GM12891 (cell line): ENCODE data around the gene ELAC2.

Experiments used
- POLR2A ChIP-seq: IDR thresholded peaks from 2 replicates; pipeline ENCODE4 v1.6.1; 2011; ENCODE audit warnings: low read depth, low read length, control low read depth
- TAF1 ChIP-seq: IDR thresholded peaks from 2 replicates; pipeline ENCODE4 v1.6.1; 2011; ENCODE audit warnings: low read depth, low read length, control low read depth

DNA sequence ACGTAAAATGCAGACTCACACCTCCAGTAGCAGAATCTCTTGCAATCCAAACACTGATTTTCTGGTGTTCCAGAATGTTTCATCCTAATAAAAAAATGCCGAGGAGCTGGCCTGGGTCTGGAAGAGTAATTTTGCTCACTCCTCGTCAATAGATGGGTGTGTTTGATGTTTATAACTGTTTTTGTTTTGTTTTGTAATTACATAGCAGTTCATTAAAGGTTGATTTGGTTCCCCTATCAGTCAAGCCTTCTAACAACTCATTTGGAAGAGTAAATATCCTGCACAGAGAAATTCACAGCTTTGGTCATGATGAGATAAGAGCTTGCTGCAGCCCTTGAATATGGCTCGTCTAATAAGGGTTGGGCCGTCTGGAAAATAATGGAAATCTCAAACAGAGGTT is 36.8 kb upstream of the ELAC2 start:
- TF ChIP-seq POLR2A: no peak
- no peak for TF ChIP-seq TAF1
